HG03558 (cell line): ENCODE measurements around the gene GRM1.

Experiments used
- ATAC-seq: cut with Tn5 transposase; IDR thresholded peaks from one replicate; pipeline ENCODE4 v1.9.1; 2021; ENCODE audit warnings: moderate number of reproducible peaks; ENCODE audit not compliant: unreplicated experiment; ENCODE audit errors: extremely low read depth

GRM1 gene

GRCh38 chr6:146358431-146359046 is 329.7 kb downstream of the GRM1 start:
- ATAC-seq = no peak

- ATAC-seq = no peak
Measured at GRCh38 chr6:146359131-146359530, 330.3 kb downstream of the GRM1 start.

- no peak for ATAC-seq
Measured at GRCh38 chr6:146361128-146361924, 332.5 kb downstream of the GRM1 start.

- ATAC-seq = no peak
Measured at GRCh38 chr6:146363838-146364607, 335.2 kb downstream of the GRM1 start.

- no peak for ATAC-seq
Measured at GRCh38 chr6:146364816-146365594, 336.1 kb downstream of the GRM1 start.

GRCh38 chr6:146367061-146367460 is 338.2 kb downstream of the GRM1 start:
- no peak for ATAC-seq

GRCh38 chr6:146369866-146370265 is 341.0 kb downstream of the GRM1 start:
- no peak for ATAC-seq

- no peak for ATAC-seq
Measured at GRCh38 chr6:146381486-146381885, 352.6 kb downstream of the GRM1 start.

GRCh38 chr6:146388736-146389364 is 360.0 kb downstream of the GRM1 start:
- no peak for ATAC-seq

GRCh38 chr6:146389740-146390139 is 360.9 kb downstream of the GRM1 start:
- no peak for ATAC-seq

GRCh38 chr6:146397638-146398037 is 368.8 kb downstream of the GRM1 start:
- no peak for ATAC-seq

- no peak for ATAC-seq
Measured at GRCh38 chr6:146402476-146402875, 373.6 kb downstream of the GRM1 start.

GRCh38 chr6:146408583-146408982 is 379.7 kb downstream of the GRM1 start:
- no peak for ATAC-seq

GRCh38 chr6:146410851-146411595 is 382.2 kb downstream of the GRM1 start:
- ATAC-seq = no peak

GRCh38 chr6:146419576-146419975 is 390.7 kb downstream of the GRM1 start:
- no peak for ATAC-seq

- ATAC-seq = no peak
Measured at GRCh38 chr6:146420255-146420654, 391.4 kb downstream of the GRM1 start.

GRCh38 chr6:146422789-146423375 is 394.0 kb downstream of the GRM1 start:
- no peak for ATAC-seq

- no peak for ATAC-seq
Measured at GRCh38 chr6:146423452-146423851, 394.6 kb downstream of the GRM1 start.

GRCh38 chr6:146426516-146426915 is 397.7 kb downstream of the GRM1 start:
- no peak for ATAC-seq
